GM10266 (cell line): ENCODE measurements around the gene RNU1-2.
"Not testable (repeated sequence)": the region's sequence is repeated elsewhere in the genome, so short reads cannot be mapped to it uniquely, and the experiment has no call there.

Experiments used
- DNase-seq: peaks from one replicate; pipeline ENCODE4 v3.0.0; 2012; ENCODE audit errors: extremely low spot score
- TF ChIP-seq, protein P1 (sequence below): IDR thresholded peaks from 2 replicates; pipeline ENCODE4 v1.5.1; 2012; ENCODE audit warnings: mild to moderate bottlenecking, low read depth; ENCODE audit not compliant: control insufficient read depth, insufficient read depth; ENCODE audit errors: missing control alignments

Gene RNU1-2

DNA sequence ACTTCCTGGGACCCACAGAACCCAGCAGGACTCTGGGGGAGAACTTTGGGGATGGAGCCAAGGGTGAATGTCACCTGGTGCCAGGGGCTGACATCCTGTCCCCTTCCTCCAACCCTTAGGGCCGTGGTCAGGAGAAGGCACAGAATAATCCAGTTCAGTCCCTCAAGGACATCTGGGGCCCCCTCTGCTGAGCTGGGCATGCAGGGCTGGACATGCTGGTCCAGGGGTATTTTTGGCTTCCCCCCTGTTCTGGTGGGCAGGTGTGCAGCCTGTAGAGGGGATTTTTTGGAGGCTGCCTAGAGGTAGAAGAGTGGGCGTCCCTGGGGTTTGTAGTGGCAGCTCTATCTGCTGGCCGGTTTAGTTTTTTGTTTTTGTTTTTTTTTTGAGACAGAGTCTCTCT lies 22.6 kb downstream of the RNU1-2 start:
- DNase-seq: no peak
- TF ChIP-seq, protein P1, sequence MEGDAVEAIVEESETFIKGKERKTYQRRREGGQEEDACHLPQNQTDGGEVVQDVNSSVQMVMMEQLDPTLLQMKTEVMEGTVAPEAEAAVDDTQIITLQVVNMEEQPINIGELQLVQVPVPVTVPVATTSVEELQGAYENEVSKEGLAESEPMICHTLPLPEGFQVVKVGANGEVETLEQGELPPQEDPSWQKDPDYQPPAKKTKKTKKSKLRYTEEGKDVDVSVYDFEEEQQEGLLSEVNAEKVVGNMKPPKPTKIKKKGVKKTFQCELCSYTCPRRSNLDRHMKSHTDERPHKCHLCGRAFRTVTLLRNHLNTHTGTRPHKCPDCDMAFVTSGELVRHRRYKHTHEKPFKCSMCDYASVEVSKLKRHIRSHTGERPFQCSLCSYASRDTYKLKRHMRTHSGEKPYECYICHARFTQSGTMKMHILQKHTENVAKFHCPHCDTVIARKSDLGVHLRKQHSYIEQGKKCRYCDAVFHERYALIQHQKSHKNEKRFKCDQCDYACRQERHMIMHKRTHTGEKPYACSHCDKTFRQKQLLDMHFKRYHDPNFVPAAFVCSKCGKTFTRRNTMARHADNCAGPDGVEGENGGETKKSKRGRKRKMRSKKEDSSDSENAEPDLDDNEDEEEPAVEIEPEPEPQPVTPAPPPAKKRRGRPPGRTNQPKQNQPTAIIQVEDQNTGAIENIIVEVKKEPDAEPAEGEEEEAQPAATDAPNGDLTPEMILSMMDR: no peak

DNA sequence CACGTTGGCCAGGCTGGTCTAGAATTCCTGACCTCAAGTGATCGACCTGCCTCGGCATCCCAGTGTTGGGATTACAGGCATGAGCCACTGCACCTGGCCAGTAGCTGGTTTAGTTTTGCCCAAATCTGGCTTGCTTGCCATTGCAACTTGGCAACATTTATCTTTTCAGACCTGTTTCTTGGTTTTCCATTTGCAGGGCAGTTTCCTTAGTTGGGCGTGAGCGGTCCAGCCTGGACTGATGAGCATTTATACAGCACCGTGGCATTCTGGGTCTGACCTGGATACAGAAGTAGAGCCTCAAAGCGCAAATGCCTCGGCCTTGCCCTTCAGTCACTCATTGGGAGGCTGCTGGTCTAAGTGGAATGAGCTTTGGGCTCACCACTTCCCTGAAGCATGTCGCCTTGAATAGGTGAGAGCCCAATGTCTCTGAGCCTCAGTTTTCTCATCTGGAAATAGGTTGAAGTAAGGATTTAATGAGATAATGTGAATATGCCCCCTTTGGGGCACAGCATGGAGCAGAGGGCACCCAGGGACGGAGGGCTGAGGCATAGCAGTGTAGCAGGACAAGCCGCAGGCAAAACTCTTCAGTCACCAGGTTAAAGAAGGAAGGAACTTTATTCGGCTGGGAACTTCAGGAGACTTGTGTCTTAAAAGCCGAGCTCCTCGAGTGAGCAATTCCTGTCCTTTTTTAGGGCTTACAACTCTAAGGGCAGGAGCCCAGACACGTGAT lies 23.3 kb downstream of the RNU1-2 start:
- DNase-seq: not testable (repeated sequence)

- DNase-seq: no peak
- TF ChIP-seq, protein P1: no peak
These were observed 25.2 kb downstream of the RNU1-2 start for GRCh38 chr1:16920951-16921350.

DNA sequence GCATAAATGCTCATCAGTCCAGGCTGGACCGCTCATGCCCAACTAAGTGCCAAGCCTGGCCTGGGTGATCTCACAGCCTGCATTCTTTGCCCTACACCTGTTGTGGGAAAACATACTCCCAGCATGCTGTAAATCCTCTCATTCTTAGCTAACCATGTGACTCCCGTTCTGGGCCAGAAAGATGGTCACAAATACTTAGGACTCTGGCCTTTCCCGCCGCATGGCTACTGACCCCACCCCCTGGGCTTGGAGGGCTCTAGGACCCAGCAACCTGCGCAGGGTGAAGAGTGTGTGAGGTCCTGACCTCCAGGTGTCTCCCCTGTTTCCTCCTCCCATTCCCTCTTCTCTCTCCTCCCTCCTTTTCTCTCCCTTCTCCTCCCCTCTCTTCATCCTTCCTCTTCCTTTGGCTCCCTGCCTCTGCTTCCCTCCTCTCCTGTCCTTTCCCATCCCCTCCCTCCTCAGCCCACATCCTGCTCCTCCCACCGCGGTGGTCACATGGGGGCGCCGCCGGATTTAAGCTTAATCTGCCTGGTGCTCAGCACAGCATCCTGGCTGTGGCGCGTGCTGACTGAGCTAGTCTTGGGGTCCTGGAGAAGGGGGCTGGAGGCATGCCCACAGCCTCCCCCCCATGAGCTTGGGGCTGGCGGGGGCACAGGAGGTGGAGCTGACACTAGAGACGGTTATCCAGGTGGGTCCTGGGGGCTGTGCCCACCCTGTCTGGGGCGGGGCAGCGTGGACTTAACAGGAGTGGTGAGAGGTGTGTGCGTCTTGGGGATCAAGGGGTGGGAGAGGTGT lies 25.8 kb downstream of the RNU1-2 start, which contains the start of gene CROCC:
CROCC (plus strand) TSS at position 541 of the 795 bp plus-strand sequence; CDS start at position 629, 88 bp downstream.
- TF ChIP-seq, protein P1: no peak

DNA sequence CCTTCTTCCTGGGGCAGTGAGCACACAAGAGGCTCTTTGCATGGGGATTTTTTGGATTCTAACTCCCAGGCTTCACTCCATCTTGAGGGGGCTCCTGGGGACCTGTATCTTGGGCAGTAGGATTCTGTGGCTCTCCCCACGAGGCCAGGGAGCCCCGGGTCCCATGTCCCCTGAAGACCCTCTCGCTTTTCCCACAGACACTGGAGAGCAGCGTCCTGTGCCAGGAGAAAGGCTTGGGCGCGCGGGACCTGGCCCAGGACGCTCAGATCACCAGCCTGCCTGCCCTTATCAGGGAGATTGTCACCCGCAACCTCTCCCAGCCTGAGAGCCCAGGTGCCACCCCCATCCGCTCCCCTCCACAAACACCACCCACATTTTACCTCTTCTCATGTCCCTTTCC lies 26.7 kb downstream of the RNU1-2 start:
- peak; percentile 27 for DNase-seq
- TF ChIP-seq, protein P1: no peak

More for the DNA sequence above, 25.8 kb downstream of the RNU1-2 start, which contains the start of gene CROCC:
- peak; percentile 36 for DNase-seq

GRCh38 chr1:16922885-16923431 lies 27.2 kb downstream of the RNU1-2 start:
- peak; percentile 36 for DNase-seq
- TF ChIP-seq, protein P1: no peak

DNA sequence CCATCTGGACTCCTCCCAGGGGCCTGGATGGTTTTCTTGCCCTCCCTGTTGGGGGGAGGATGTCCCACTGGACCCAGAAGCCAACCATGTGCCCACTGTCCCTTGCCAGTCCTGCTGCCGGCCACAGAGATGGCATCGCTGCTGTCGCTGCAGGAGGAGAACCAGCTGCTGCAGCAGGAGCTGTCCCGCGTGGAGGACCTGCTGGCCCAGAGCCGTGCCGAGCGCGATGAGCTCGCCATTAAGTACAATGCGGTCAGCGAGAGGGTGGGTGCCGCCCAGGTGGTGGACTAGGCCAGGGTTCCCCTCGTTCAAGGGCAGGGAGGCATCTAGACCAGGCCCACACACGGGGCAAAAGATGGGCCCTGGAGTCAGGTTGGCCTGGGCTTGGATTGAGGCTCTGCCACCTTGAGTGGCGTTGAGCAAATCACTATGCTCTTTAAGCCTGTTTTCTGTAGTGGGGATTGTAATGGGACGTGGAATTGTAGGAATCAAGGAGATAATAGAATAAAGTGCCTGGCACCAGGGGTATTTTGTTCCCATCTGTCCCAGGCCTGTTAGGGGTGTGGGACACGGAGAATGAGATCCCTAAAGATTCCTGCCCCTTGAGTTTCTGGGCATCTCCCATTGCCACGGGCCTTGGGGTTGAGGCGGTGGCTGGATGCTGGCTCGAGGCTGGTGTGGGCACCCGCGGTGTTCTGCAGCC lies 28.6 kb downstream of the RNU1-2 start:
- no peak for DNase-seq

More for the DNA sequence above, 28.6 kb downstream of the RNU1-2 start:
- TF ChIP-seq, protein P1: no peak
